Measurements from ENCODE around the gene LARGE1.

- TF ChIP-seq CTCF (IDR thresholded peaks at IDR 0.05) (no peak), POLR2A (IDR thresholded peaks at IDR 0.05) (no peak)
Observed at GRCh38 chr22:33354928-33355327, 565.3 kb downstream of the LARGE1 start.
